IPS DF 19.7 (cell line): ENCODE data around the gene TUBD1.
"Not testable (repeated sequence)": the region's sequence is repeated elsewhere in the genome, so short reads cannot be mapped to it uniquely, and the experiment has no call there.

Experiments used
- DNase-seq: peaks from one replicate; pipeline ENCODE4 v3.0.0-alpha.2; 2013; ENCODE audit warnings: low read depth, low spot score

TUBD1 gene, protein sequence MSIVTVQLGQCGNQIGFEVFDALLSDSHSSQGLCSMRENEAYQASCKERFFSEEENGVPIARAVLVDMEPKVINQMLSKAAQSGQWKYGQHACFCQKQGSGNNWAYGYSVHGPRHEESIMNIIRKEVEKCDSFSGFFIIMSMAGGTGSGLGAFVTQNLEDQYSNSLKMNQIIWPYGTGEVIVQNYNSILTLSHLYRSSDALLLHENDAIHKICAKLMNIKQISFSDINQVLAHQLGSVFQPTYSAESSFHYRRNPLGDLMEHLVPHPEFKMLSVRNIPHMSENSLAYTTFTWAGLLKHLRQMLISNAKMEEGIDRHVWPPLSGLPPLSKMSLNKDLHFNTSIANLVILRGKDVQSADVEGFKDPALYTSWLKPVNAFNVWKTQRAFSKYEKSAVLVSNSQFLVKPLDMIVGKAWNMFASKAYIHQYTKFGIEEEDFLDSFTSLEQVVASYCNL

DNA sequence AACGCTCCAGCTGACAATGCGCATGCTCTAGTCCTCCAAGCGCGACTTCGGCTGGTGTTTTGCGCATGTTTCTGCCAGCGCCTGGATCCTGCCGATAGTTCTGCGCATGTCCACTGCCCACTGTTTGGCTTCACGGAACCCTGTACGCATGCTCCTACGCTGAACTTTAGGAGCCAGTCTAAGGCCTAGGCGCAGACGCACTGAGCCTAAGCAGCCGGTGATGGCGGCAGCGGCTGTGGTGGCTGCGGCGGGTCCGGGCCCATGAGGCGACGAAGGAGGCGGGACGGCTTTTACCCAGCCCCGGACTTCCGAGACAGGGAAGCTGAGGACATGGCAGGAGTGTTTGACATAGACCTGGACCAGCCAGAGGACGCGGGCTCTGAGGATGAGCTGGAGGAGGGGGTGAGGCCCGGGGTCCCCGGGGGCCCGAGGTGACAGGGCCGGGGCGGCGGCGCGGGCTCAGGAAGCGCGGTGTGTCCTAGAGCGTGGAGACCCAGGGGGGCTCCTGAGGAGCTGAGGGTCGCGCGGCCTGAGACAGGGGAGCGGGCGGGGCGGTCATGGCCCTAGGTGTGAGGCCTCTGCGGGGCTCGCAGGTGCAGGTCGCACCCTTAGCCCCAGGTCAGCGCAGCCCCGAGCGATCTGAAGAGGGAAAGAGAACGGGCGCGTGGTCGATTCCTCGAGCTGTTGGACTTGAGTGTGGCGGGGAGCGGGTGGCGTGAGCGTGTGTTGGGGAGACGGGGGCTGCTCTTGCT lies at the start of gene TUBD1, which contains the start of gene RPS6KB1:
Gene TUBD1 (minus strand): TSS at position 20 of the 752 bp plus-strand sequence. CDS start 1,941 bp downstream, outside the sequence.
Gene RPS6KB1 (plus strand): TSS at position 198 of the 752 bp plus-strand sequence. CDS start 64 bp downstream, at position 262.
- peak; percentile 97 for DNase-seq

DNA sequence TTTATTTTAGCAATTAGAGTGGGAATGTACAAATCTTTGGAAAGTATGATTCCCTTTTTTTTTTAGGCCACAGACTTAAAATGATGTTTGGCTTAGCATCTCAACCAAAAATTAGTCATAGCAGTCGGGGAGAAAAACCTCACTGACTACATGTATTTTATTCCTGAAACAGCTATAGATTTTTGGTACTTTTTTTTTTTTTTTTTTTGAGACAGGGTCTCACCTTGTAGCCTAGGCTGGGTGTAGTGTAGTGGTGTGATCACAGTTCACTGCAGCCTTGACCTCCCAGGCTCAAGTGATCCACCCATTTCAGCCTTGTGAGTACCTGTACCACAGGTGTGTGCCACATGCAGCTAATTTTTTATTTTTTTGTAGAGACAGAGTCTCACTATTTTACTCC lies 48.4 kb upstream of the TUBD1 start:
- no peak for DNase-seq

DNA sequence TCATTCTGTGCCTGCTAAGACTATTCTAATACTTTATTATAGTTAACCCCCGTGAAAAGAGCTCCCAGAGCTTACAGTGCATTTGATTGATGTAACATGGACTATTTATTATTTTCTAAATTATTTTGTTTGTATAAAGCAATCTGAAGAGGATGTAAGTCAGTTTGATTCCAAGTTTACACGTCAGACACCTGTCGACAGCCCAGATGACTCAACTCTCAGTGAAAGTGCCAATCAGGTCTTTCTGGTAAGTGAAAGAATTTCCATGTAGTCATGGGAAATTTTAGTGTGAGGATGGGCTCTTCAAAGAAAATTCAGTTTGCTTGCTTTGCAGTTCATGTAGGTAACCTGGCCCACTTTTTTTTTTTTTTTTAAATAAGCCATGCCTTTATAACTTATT lies 48.0 kb upstream of the TUBD1 start:
- DNase-seq: not testable (repeated sequence)

DNA sequence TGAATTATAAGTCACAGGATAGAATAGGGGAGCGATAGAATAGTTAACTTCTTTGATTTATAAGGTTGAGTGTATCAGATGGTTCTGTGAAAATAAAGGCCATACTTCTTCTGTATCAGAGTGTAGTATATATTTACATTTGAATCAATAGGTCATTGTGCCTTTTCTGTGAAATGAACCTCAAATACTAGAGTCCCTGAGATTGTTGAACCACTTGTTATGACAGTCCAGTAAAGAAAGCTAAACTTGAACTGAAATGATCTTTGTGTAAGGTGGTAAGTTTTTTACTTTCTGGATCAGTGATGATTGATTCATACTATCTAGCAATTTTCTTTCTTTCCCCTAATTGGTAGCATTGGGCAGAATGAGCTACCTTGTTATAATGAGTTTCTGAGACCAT lies 40.6 kb upstream of the TUBD1 start:
- DNase-seq: not testable (repeated sequence)

DNA sequence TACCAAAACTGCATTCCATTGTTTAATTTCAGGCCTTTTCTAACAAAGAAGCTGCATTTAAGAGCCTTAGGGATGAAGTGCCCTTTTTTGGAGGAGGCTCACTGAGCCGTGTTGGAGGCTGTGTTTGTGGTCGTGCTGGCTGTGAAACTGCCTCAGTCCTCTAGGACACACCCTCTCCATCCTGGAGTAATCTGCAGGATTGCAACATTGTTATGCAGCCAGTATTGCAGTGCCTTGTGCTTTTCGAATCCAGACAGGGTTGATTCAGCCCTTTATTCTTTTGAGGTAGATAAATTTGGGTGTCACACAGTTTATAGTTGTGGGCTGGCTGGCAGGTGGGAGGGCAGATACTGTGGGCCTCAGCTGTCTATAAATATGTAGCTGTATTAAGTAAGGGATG lies 38.0 kb upstream of the TUBD1 start:
- DNase-seq: not testable (repeated sequence)

DNA sequence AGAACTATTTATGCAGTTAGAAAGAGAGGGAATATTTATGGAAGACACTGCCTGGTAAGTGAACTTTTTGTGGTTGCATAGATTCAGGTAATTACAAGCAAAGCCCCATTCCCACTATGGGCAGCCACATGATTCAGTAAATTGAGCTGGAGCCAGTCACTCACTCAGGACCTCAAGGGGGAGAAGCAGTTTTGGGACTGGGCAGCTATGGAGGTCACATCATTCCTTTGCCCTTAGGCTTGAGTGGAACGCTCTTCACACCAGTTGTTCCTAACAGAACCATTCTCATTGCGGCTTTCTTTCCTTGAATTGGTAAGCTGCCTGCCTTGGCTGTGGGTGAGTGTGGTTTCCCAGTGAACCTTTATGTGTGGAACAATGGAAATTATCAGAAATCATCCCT lies 37.4 kb upstream of the TUBD1 start:
- DNase-seq: not testable (repeated sequence)

DNA sequence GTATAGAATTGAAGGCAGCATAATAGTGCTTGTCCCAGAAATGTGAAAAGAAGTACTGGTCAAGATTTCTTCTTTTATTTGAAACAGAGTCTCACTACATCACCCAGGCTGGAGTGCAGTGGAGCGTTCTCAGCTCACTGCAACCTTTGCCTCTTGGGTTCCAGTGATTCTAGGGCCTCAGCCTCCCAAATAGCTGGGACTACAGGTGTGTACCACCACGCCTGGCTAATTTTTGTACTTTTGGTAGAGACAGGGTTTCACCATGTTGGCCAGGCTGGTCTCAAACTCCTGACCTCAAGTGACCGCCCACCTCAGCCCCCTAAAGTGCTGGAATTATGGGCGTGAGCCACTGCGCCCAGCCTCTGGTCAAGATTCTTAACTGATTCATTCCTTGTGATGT lies 27.9 kb upstream of the TUBD1 start:
- not testable (repeated sequence) for DNase-seq

DNA sequence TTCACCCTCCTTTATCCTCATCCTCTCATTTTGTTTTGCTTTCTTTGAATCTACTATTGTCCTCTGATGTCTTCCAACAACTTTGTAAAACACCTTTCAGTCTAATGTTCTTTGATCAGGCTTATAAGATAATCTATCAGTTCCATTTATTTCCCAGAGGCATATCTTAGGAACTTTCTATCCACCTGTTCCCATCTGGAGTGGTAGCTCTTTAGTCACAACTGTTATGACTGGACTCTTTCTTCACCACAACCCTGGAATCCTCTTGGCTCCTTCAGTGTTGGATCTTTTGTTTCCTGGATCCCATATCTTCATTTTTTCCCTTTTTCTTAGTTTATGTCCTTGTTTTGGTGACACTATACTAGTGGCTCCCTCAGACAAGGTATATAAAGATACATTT lies 23.7 kb upstream of the TUBD1 start:
- no peak for DNase-seq

DNA sequence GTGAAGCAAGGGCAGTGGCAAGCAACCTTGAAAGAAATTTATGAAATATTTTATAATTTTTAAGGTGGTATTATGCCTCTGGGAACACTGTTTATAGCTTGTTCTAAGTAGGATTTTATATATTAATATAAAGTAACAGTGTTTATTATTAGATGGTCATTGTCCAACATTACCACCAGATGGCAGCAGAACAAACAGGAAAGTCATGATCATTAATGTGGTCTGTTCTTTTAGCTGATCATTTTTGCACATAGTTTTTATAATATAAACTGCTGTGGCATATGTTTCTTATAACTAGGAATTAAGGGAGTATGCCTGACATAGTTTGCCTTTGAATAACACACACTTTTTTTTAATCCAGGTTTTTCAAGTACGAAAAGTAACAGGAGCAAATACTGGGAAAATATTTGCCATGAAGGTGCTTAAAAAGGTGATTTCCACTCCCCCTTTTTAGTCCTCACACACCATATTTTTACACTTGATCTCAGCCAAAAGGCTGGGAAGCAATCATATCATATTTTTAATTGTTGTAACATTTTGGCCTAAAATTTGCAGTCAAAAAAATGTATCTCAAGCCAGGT lies 21.6 kb upstream of the TUBD1 start:
- DNase-seq: no peak

DNA sequence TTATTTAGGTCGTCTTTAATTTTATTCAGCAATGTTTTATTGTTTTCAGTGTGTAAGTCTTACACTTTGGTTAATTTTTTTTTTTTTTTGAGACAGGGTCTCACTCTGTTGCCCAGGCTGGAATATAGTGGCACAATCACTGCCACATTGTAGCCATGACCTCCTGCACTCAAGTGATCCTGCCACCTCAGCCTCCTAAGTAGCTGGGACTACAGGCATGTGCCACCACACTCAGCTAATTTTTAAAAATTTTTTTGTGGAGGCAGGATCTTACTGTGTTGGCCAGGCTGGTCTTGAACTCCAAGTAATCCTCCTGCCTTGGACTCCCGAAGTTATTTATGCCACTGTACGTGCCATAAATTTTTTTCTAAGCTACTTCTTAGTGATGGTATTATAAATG lies 14.7 kb upstream of the TUBD1 start:
- DNase-seq: no peak

DNA sequence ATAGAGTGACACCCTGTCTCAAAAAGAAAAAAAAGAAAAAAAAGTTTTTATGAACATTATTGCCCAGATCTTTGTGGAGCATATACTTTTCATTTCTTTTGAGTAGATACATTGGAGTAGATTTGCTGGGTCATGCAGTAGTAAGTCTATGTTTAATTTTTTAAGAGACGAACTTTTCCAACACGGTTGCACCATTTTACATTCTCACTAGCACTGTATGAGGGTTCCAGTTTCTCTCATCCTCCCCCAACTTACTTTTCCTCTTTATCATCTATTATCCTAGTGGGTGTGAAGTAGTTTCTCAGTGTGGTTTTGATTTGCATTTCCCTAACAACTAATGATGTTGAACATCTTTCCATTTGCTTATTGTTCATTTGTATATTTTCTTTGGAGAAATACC lies 10.7 kb upstream of the TUBD1 start:
- no peak for DNase-seq

DNA sequence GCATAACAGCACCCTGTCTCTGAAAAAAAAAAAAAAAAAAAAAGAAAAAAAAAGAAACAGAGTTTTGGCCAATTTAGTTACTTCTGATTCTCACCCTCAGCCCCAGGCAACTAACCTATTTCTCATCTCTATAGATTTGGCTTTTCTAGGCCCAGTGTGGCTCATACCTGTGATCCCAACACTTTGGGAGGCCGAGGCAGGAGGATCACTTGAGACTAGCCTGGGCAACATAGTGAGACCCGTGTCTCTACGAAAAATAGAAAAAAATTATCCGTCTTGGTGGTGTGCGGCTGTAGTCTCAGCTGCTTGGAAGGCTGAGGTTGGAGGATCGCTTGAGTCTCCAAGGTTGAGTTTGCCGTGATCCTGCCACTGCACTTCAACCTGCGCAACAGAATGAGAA lies 8.9 kb upstream of the TUBD1 start:
- no peak for DNase-seq

DNA sequence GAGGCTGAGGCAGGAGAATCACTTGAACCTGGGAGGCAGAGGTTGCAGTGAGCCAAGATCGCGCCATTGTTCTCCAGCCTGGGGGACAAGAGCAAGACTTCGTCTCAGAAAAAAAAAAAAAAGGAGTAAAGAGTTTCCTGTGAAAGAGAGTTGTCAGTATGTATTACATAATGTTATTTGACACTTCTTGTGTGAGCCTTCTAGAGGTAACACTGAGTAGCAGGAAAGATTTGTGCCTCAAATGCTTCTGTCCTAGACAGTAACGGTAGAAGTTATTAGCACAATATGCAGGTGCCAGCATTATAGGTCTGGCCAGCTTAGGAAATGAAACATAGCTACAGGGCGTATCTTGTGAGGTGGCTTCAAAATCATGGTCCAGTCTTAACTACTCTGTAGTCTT lies 6.4 kb upstream of the TUBD1 start:
- DNase-seq: no peak

DNA sequence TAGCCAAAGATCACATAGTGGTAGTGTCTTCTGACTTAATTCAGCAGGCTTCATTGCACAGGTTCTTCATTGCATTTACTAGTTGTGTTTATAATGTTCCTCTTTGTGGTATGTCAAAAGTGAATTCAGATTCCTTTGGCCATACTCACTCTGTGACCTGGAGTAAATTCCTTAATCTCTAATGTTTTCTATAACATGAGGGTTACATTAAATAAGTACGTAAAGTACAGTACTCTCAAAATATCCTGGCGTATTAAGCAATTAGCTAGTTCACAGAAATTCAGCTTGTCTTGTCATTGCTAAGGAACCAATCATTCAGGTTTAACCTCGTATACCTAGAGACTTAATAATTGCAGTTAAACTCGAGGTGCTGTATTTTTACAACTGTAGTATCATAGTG lies 4.3 kb upstream of the TUBD1 start:
- DNase-seq: no peak

DNA sequence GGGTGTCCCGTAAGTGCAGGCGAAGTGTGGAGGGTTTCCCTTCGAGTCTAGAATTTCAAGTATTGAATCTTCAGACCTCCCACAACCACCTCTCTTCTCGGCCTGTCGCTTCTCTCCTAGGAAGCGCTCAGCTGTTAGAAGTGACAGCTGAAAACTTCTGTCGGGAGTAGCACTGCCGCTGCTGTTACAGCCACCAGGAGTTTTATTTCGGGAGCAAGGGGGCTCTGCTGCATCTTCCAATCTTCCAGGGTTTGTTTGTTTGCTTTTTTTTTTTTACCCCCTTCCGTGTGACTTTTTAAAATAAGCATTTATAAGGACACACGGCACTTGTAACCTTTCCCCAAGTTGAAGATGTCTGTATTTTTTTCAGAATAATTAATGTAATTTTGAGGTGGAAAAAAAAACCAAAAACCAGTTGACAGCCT lies 945 bp upstream of the TUBD1 start:
- no peak for DNase-seq

DNA sequence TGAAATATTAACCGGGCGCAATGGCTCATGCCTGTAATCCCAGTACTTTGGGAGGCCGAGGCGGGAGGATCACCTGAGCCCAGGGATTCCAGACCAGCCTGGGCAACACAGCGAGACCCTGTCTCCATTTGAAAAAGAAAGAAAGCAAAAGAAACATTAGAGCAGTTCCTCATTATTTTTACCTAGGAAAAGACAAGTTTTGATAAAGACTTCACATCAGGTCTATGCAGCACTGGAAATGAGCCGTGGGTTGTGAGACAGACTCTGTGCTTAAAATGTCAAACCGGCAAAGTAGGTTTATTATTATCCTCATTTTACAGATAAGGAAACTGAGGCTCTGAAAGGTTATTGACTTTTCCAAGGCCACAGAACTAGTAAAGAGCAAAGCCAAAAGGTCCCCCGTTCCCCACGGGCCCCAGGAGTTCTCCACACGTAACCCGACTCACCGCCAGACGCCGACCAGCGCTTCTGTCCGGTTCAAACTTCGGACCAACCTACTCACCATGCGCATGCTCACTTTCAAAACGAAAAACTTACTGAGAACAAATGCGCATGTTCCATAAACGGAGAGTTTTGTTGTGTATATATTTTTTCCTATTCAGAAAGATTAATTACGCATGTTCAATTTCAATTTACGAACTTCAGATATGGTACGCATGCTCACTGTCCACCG lies 356 bp downstream of the TUBD1 start:
- DNase-seq: no peak

DNA sequence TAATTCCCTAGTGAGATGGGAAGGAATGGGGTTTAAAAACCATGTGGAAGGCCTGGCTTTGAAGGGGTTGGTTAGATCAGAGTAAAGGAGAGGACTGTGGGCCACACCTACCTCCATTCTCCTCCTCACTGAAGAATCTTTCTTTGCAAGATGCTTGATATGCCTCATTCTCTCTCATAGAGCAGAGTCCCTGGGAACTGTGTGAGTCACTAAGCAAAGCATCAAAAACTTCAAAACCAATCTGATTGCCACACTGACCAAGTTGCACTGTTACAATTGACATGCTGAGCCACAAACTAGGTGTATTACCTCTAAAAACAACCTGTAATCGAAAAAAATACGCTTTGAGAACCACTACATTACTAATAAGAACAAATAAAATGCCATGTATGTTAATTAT lies 2.0 kb downstream of the TUBD1 start:
- no peak for DNase-seq

DNA sequence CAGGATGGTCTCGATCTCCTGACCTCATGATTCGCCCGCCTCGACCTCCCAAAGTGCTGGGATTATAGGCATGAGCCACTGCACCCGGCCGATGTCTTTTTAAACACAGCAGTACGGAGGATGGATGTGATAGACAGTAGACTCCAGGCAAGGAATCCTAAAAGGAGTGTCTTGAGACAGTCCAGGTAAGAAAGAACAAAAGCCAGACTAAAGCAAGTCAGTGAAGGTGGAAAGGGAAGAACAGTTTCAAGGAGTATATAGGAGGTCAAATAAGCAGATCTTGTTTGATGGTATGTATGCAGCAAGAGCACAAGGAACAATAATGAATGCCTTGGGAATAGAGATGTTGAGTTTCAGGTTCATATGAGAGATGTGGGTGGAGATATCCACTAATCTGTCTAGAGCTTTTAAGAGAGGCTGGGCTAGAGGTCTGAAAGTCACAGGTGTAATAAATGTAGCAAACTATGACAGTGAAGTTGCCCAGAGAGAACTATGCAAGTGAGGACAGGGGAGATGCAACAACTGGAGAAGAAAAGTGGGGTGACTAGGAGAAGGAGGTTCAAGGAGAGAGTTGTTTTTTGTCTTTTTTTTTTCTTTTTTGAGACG lies 4.5 kb downstream of the TUBD1 start:
- DNase-seq: no peak

DNA sequence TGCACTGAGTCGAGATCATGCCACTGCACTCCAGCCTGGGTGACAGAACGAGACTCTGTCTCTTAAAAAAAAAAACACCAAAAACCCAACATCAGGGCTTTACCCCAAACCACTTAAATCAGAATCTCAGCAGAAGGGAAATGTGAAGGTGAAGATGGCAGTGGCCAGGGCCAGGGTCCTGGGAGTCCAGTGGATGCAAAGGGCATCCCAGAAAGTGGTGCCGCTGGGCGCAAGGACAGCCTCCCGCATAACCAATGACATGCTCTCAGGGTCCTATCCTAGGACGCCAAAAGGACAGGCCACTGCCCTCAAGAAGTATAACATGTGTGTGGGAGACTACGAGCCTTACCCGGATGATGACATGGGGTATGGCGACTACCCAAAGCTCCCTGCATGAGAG lies 7.9 kb downstream of the TUBD1 start:
- DNase-seq: no peak

DNA sequence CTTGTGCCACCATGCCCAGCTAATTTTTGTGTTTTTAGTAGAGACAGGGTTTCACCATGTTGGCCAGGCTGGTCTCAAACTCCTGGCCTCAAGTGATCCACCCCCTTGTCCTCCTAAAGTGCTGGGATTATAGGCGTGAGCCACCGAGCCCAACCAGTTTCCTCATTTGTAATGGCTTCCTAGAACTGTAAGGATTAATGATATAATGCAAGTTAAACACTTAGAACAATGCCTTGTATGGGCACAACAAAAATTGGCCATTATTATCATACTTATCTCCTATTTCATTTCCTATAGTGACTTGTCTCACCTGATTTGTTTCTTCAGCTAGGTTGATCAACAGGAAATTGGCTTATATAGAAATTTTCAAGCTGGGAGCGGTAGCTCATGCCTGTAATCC lies 14.1 kb downstream of the TUBD1 start:
- DNase-seq: no peak

DNA sequence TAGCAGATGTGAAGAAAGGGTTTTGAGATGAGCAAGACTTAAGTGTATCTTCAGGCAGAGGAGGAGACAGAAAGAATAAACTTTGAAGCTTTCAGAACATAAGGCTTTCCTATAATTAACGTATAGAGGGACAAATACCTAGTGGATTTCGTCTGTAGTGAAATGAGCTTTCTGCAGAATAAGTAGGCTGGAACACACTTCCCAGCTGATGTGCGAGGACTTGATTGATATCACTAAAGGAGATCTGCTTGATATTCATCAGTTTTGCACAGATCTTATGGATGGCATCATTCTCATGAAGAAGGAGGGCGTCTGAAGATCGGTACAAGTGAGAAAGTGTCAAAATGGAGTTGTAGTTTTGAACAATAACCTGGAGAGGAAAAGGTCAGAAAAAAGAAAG lies 14.8 kb downstream of the TUBD1 start:
- DNase-seq: no peak
